NCI-H526 (cell line): ENCODE measurements around the gene PHF19.

Experiments used
- DNase-seq, 2 experiments: peaks; one replicate each; lab custom pipeline; 2025; lab: John Stamatoyannopoulos, UW

PHF19 gene

DNA sequence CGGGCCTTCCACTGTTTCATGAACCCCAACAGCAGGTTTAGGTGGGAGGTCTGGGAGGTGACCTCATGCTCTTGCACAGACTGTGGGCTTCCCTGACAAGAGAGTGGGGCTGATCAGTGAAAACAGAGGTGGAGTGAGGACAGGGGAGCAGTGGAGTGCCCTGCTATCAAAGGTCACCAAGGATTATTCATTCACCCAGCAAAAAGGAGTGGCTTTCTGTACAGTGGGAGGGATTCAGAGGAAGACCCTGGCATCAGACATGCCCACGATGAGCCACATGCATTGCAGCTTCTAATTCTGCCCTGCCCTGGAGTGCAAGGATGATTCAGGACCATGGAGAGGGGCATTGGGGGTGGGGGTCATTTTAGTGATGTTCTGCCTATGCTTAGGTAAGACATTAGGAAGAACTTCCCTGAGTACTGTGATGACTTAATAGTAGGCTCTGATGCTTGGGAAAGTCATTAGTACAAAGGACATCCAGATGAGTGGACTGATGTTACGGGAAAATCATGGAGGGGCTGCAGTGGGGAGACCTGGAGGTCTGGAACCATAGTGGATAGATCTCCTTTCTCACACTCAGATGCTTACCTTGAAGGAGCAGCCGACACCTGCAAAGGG lies 36.8 kb upstream of the PHF19 start:
- no peak for DNase-seq

GRCh38 chr9:120912958-120913646 lies 36.1 kb upstream of the PHF19 start:
- DNase-seq: no peak

GRCh38 chr9:120911295-120911837 lies 34.4 kb upstream of the PHF19 start:
- no peak for DNase-seq

DNA sequence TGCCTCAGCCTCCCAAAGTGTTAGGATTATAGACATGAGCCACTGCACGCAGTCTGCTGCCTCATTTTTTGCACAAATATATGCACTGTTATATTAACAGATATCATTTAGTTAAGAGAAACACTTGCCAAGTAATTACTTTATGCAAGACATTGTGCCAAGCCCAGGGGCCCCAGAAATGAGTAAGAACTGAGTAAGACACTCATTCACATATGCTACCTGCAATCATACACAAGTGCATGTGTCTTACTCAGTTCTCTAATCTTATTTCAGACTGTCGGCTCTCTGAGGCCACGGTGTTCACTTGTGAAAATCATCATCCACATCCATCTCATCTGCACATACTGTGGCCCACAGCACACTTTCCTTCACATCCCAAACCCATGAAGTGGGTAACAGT lies 33.7 kb upstream of the PHF19 start:
- no peak for DNase-seq

- no peak for DNase-seq
These were observed 32.9 kb upstream of the PHF19 start for GRCh38 chr9:120909904-120910303.

DNA sequence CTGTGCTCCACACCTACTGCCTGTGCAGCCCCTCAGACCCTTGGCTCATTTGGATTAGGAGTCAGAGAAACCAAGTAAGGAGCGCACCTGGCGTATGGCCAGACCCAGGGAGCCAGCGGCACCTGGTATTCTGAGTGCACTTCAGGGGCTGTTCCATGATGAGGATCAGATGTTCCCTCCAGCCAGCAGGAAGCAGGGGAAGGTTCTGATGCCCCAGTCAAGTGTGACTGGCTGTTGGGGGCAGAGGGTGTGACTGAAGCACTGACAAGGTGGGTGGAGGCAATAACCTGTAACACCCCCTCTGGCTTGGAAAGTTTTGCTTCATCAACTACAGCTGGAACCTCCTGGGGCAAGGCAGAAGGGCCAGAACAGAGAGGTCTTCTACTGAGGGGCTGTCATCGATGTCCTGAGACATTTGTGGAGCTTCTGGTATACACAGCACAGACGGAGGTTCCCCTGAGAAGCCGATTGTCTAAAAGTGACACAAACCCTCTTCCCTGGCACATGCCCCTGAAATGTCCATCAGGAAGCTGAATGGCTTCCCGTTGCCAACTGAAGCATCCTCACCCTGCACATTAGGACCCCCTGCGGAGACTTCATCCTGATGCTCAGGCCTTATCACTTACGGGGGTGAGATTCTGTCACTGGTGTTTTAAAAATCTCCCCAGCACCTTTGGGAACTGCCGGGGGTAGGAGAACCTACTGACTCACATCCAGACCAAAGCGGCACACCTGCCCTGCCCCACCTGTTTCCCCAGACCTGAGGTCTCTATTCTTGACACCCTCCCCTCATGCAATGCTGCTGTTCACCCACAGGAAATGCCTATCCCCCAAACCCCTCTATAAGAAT lies 28.6 kb upstream of the PHF19 start:
- no peak for DNase-seq

- no peak for DNase-seq
These were observed 28.0 kb upstream of the PHF19 start for GRCh38 chr9:120904978-120905301.

- DNase-seq: no peak
These were observed 27.3 kb upstream of the PHF19 start for GRCh38 chr9:120904061-120904977.

GRCh38 chr9:120902569-120903535 lies 25.9 kb upstream of the PHF19 start:
- DNase-seq: no peak

GRCh38 chr9:120901755-120902568 lies 25.0 kb upstream of the PHF19 start:
- DNase-seq: no peak

GRCh38 chr9:120900824-120901223 lies 23.8 kb upstream of the PHF19 start:
- DNase-seq: no peak

- DNase-seq: no peak
These were observed 22.6 kb upstream of the PHF19 start for GRCh38 chr9:120899490-120900068.

- DNase-seq: no peak
These were observed 21.4 kb upstream of the PHF19 start for GRCh38 chr9:120898396-120898795.

- DNase-seq: no peak
These were observed 19.0 kb upstream of the PHF19 start for GRCh38 chr9:120895951-120896350.

GRCh38 chr9:120894321-120895148 lies 17.5 kb upstream of the PHF19 start:
- no peak for DNase-seq

DNA sequence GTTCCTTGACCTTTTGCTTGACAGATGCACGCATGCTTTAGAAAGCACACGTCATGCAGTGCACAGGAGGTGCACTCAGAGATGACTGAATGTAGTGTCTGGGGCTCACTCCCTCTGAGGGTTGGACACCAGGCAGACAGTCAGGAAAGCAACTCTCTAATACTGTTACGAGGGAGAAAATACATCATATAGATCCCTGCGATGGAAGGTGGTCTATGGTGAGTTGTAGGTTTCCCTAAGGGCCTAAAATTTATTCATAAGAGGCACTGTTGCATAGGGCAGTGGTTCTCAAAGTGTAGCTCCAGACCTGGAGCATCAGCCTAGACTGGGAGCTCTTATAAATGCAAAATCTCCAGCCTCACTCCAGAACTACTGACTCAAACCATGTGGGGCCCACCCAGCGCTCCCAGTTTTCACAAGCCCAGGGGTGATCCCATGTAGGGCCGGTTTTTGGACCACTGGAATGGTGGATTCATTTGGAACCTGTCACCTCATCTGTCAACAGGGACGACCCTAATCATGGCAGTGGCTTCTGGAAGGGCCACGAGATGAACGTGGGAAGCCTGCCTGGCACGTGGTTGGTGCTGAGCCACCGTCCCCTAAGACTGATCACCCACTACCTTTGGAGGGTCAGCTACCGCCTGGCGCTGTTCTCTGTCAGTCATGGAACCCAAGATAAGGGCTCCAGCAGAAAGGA lies 16.8 kb upstream of the PHF19 start:
- no peak for DNase-seq

DNA sequence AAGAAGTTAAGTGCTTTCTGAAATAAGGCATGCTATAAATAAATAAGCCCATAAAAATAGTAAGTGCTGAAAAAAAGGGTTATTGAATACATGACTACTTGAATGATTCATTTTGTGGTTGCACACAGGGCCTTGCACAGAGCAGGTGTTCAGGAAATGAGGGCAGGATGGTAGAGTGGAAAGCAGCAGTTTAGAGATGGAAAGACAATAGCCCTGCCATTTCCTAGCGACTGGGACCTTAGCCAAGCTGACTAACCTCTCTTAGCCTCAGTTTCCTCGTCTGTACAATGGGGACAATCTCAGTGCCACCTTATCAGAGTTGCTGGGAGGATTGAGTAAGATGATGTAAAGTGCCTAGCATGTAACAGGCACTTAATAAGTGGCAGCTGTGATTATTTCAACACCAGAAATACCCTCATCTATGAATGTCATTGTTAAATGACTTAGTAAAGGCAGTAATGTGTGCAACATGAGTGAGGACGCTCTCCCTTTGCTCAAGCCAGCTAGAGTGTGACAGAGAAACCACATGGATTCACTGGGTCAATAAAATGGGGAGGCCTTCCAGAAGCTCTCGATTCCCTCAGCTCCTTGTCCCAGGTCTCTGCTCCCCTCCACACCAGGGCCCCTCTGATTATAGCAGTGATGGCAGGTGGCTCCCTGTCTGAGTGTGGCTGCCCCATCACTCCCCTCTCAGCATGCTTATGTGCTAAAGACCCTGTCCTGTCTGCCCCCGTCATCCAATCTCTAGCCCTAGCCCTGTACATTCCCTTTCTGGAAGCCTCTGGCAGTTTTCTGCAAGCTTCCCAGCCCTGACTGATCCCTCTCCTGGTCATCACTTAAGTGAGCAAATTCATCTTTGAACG lies 16.0 kb upstream of the PHF19 start:
- DNase-seq: no peak
